Measurements from ENCODE around the gene TTLL11.

The TTLL11 gene

DNA sequence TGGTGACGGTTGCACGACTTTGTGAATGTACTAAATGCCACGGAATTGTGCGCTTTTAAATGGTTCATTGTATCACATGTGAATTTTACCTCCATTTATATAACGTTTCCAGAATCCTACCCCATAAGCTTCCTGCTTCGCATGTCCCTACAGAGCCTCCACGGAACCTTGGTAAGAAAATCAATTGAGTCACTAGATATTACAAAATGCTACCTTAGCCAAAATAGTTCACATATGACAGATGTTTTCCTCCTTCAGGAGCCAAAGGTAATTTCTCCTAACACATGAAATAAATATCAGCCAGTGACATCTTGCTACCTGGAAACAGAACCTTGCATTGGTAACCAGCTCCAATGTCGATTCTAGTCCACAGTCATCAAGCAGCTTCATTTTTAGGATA lies 125.1 kb downstream of the TTLL11 start (continued):
- TF ChIP-seq, protein P1, sequence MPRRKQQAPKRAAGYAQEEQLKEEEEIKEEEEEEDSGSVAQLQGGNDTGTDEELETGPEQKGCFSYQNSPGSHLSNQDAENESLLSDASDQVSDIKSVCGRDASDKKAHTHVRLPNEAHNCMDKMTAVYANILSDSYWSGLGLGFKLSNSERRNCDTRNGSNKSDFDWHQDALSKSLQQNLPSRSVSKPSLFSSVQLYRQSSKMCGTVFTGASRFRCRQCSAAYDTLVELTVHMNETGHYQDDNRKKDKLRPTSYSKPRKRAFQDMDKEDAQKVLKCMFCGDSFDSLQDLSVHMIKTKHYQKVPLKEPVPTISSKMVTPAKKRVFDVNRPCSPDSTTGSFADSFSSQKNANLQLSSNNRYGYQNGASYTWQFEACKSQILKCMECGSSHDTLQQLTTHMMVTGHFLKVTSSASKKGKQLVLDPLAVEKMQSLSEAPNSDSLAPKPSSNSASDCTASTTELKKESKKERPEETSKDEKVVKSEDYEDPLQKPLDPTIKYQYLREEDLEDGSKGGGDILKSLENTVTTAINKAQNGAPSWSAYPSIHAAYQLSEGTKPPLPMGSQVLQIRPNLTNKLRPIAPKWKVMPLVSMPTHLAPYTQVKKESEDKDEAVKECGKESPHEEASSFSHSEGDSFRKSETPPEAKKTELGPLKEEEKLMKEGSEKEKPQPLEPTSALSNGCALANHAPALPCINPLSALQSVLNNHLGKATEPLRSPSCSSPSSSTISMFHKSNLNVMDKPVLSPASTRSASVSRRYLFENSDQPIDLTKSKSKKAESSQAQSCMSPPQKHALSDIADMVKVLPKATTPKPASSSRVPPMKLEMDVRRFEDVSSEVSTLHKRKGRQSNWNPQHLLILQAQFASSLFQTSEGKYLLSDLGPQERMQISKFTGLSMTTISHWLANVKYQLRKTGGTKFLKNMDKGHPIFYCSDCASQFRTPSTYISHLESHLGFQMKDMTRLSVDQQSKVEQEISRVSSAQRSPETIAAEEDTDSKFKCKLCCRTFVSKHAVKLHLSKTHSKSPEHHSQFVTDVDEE (CRISPR knock-in tag; IDR thresholded peaks at IDR 0.05): no peak
- no peak for TF ChIP-seq ZNF70 (CRISPR knock-in tag; IDR thresholded peaks at IDR 0.05)
- no peak for TF ChIP-seq BACH2 (CRISPR knock-in tag; IDR thresholded peaks at IDR 0.05; ENCODE audit: borderline replicate concordance)
- TF ChIP-seq CSDC2 (CRISPR knock-in tag; IDR thresholded peaks at IDR 0.05): no peak

DNA sequence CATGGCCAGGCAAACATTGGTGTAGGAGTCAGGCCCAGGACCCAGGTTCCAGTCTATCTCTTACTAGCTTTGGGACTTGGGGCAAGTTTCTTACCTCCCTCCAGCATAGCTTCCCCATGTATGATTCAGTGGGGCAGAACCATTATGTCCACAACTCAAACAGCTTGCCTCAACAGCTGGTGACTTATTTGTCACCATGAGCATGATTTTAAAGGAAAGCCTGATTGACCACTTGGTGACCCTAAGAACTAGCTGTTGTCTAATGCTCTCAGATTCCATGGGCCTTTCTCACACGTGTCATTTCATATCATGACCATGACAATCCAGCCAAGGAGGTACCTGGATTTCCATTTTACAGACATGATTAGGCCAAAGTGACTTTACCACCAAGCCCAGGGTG lies 126.4 kb downstream of the TTLL11 start:
- TF ChIP-seq RARB (CRISPR knock-in tag; IDR thresholded peaks at IDR 0.05) (no peak), ESRRG (CRISPR knock-in tag; IDR thresholded peaks at IDR 0.05) (no peak), TCF4 (CRISPR knock-in tag; IDR thresholded peaks at IDR 0.05; ENCODE audit: borderline replicate concordance) (no peak), OSR1 (CRISPR knock-in tag; IDR thresholded peaks at IDR 0.05) (no peak), ZNF8 (CRISPR knock-in tag; IDR thresholded peaks at IDR 0.05) (no peak), ZNF70 (CRISPR knock-in tag; IDR thresholded peaks at IDR 0.05) (no peak), TOX (CRISPR knock-in tag; IDR thresholded peaks at IDR 0.05; ENCODE audit: borderline replicate concordance) (no peak), ZFP3 (CRISPR knock-in tag; IDR thresholded peaks at IDR 0.05) (no peak), GLIS3 (CRISPR knock-in tag; IDR thresholded peaks at IDR 0.05) (no peak), ARNTL (CRISPR knock-in tag; IDR thresholded peaks at IDR 0.05; ENCODE audit: borderline replicate concordance, low read depth) (no peak), BACH2 (CRISPR knock-in tag; IDR thresholded peaks at IDR 0.05; ENCODE audit: borderline replicate concordance) (no peak), ZNF565 (CRISPR knock-in tag; conservative IDR thresholded peaks at IDR 0.05; ENCODE audit: low read depth) (no peak)
- TF ChIP-seq, protein P2, sequence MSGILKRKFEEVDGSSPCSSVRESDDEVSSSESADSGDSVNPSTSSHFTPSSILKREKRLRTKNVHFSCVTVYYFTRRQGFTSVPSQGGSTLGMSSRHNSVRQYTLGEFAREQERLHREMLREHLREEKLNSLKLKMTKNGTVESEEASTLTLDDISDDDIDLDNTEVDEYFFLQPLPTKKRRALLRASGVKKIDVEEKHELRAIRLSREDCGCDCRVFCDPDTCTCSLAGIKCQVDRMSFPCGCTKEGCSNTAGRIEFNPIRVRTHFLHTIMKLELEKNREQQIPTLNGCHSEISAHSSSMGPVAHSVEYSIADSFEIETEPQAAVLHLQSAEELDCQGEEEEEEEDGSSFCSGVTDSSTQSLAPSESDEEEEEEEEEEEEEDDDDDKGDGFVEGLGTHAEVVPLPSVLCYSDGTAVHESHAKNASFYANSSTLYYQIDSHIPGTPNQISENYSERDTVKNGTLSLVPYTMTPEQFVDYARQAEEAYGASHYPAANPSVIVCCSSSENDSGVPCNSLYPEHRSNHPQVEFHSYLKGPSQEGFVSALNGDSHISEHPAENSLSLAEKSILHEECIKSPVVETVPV (CRISPR knock-in tag; IDR thresholded peaks at IDR 0.05): no peak
- TF ChIP-seq, protein P3, sequence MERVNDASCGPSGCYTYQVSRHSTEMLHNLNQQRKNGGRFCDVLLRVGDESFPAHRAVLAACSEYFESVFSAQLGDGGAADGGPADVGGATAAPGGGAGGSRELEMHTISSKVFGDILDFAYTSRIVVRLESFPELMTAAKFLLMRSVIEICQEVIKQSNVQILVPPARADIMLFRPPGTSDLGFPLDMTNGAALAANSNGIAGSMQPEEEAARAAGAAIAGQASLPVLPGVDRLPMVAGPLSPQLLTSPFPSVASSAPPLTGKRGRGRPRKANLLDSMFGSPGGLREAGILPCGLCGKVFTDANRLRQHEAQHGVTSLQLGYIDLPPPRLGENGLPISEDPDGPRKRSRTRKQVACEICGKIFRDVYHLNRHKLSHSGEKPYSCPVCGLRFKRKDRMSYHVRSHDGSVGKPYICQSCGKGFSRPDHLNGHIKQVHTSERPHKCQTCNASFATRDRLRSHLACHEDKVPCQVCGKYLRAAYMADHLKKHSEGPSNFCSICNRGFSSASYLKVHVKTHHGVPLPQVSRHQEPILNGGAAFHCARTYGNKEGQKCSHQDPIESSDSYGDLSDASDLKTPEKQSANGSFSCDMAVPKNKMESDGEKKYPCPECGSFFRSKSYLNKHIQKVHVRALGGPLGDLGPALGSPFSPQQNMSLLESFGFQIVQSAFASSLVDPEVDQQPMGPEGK (CRISPR knock-in tag; IDR thresholded peaks at IDR 0.05; ENCODE audit: borderline replicate concordance): no peak
- TF ChIP-seq, protein P4, sequence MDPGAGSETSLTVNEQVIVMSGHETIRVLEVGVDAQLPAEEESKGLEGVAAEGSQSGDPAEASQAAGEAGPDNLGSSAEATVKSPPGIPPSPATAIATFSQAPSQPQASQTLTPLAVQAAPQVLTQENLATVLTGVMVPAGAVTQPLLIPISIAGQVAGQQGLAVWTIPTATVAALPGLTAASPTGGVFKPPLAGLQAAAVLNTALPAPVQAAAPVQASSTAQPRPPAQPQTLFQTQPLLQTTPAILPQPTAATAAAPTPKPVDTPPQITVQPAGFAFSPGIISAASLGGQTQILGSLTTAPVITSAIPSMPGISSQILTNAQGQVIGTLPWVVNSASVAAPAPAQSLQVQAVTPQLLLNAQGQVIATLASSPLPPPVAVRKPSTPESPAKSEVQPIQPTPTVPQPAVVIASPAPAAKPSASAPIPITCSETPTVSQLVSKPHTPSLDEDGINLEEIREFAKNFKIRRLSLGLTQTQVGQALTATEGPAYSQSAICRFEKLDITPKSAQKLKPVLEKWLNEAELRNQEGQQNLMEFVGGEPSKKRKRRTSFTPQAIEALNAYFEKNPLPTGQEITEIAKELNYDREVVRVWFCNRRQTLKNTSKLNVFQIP (CRISPR knock-in tag; IDR thresholded peaks at IDR 0.05; ENCODE audit: borderline replicate concordance, low read depth): no peak
- TF ChIP-seq, protein P5, sequence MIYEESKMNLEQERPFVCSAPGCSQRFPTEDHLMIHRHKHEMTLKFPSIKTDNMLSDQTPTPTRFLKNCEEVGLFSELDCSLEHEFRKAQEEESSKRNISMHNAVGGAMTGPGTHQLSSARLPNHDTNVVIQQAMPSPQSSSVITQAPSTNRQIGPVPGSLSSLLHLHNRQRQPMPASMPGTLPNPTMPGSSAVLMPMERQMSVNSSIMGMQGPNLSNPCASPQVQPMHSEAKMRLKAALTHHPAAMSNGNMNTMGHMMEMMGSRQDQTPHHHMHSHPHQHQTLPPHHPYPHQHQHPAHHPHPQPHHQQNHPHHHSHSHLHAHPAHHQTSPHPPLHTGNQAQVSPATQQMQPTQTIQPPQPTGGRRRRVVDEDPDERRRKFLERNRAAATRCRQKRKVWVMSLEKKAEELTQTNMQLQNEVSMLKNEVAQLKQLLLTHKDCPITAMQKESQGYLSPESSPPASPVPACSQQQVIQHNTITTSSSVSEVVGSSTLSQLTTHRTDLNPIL (CRISPR knock-in tag; IDR thresholded peaks at IDR 0.05; ENCODE audit: low read depth): no peak
- ATAC-seq: no peak

DNA sequence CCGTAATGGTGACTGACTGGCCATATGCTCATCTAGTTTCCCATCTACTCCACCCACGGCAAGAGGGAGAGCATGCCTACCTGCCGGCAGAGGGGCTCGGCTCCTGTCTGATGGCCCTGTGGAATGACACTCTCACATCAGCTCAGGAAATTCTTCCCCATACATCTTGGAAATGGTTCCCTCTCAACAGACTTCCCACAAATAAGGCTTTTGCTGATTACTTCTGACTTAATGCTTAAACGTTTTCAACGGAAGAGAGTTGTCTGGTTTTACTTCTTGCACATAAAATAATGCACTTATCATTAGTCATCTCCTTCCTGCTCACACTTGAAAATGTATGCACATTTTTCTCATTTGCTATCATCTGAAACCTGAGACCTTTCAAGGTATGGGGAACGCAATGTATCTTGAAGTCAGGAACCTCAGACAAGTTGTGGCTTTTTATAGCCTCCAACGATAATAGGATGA lies 129.5 kb downstream of the TTLL11 start:
- ATAC-seq: peak; percentile 81
- TF ChIP-seq, protein P2 (CRISPR knock-in tag; IDR thresholded peaks at IDR 0.05): no peak
- TF ChIP-seq ZFP3 (CRISPR knock-in tag; IDR thresholded peaks at IDR 0.05): no peak
- no peak for TF ChIP-seq SNAI2 (CRISPR knock-in tag; IDR thresholded peaks at IDR 0.05)
- no peak for TF ChIP-seq ISL1 (CRISPR knock-in tag; IDR thresholded peaks at IDR 0.05)
- no peak for TF ChIP-seq GLIS3 (CRISPR knock-in tag; IDR thresholded peaks at IDR 0.05)
- TF ChIP-seq, protein P3 (CRISPR knock-in tag; IDR thresholded peaks at IDR 0.05; ENCODE audit: borderline replicate concordance): no peak
- TF ChIP-seq, protein P4 (CRISPR knock-in tag; IDR thresholded peaks at IDR 0.05; ENCODE audit: borderline replicate concordance, low read depth): no peak
- TF ChIP-seq, protein P5 (CRISPR knock-in tag; IDR thresholded peaks at IDR 0.05; ENCODE audit: low read depth): no peak
- TF ChIP-seq ZNF8 (CRISPR knock-in tag; IDR thresholded peaks at IDR 0.05): no peak
- TF ChIP-seq ZC3H10 (CRISPR knock-in tag; IDR thresholded peaks at IDR 0.05): no peak
- TF ChIP-seq ARNTL (CRISPR knock-in tag; IDR thresholded peaks at IDR 0.05; ENCODE audit: borderline replicate concordance, low read depth): no peak
- TF ChIP-seq BACH2 (CRISPR knock-in tag; IDR thresholded peaks at IDR 0.05; ENCODE audit: borderline replicate concordance): no peak
- no peak for TF ChIP-seq OSR1 (CRISPR knock-in tag; IDR thresholded peaks at IDR 0.05)

All from SK-N-SH treated with all-trans-retinoic acid at 6 μM for 48 hours (cell line).